ENCODE data around the gene C2CD4D. TPM values are rescaled to one million over a fixed set of nuclear protein-coding genes. Genes with fewer than 3 reads are reported as not detected.

C2CD4D gene
- polyA plus RNA-seq, 1 donor (not counting 4 experiments of a cell fraction or from before 2014, with no cell fraction given), result 0.05 TPM

DNA sequence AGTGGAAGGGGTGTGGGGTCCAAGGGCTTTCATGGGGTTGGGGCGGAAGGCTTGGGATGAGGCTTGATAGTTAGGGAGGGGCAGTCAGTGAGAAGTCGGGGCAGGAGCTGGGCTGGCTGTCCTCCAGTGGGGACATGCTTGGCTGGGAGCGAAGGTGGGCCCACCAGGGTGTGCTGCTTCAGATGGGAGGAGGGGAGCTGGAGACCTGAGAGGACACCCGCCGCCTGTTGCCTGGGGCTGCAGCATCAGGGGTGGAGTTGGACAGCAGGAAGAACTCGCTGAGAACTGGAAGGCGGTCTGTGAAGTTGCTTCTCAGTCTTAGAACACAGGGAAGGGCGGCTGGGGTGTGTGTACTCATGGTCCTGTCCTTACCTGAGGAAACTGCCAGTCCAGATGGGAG is 12.3 kb upstream of the C2CD4D start:
- Histone ChIP-seq H3K4me2 (ENCODE audit: control insufficient read depth, extremely low read depth, insufficient read depth, low read depth, low read length) (no peak overlapping the region), H2AFZ (ENCODE audit: control insufficient read depth, low read length) (peak overlapping the region; percentile 49), H4K20me1 (ENCODE audit: control insufficient read depth, extremely low read depth, insufficient read depth, low read length) (no peaks in the 10 kb centered on the region), H3K79me2 (ENCODE audit: control insufficient read depth, insufficient read depth, low read length) (no peaks in the 10 kb centered on the region), H3K27ac (ENCODE audit: control insufficient read depth, insufficient read depth, low read length) (no peak overlapping the region), H3K9ac (ENCODE audit: control insufficient read depth, extremely low read depth, insufficient read depth, low read length) (no peak overlapping the region), H3K9me3 (ENCODE audit: control insufficient read depth, low read depth, low read length) (no peaks in the 10 kb centered on the region), H3K36me3 (ENCODE audit: control insufficient read depth in 2 of 2, extremely low read depth in 1 of 2, insufficient read depth in 2 of 2, low read length in 2 of 2) (no peaks in the 10 kb centered on the region), H3K4me3 (ENCODE audit: control insufficient read depth in 2 of 3, extremely low read depth in 1 of 3, insufficient read depth in 2 of 3, low read depth in 1 of 3, low read length in 3 of 3) (no peak overlapping the region), H3K9me1 (ENCODE audit: control insufficient read depth, extremely low read depth, insufficient read depth, low read length) (no peaks in the 10 kb centered on the region), H3K4me1 (ENCODE audit: control insufficient read depth, extremely low read depth, insufficient read depth, low read length) (no peaks in the 10 kb centered on the region), H3K27me3 (ENCODE audit: control insufficient read depth, extremely low read depth, insufficient read depth, low read length) (peaks cover 8% of the 10 kb centered on the region)
- dilution Hi-C loops (cut with MboI; ENCODE audit: extremely low pct_ligation_motif_present, low sequenced_read_pairs), result no loop called here
- FAIRE-seq, result no peak
- no peak for DNase-seq (ENCODE audit: low read depth, low spot score)
- TF ChIP-seq EZH2 (IDR thresholded peaks at IDR 0.05; ENCODE audit: low read length), result no peak
- TF ChIP-seq, protein P1, sequence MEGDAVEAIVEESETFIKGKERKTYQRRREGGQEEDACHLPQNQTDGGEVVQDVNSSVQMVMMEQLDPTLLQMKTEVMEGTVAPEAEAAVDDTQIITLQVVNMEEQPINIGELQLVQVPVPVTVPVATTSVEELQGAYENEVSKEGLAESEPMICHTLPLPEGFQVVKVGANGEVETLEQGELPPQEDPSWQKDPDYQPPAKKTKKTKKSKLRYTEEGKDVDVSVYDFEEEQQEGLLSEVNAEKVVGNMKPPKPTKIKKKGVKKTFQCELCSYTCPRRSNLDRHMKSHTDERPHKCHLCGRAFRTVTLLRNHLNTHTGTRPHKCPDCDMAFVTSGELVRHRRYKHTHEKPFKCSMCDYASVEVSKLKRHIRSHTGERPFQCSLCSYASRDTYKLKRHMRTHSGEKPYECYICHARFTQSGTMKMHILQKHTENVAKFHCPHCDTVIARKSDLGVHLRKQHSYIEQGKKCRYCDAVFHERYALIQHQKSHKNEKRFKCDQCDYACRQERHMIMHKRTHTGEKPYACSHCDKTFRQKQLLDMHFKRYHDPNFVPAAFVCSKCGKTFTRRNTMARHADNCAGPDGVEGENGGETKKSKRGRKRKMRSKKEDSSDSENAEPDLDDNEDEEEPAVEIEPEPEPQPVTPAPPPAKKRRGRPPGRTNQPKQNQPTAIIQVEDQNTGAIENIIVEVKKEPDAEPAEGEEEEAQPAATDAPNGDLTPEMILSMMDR (optimal IDR thresholded peaks at IDR 0.05 in 1 of 3, IDR thresholded peaks at IDR 0.05 in 1 of 3, conservative IDR thresholded peaks at IDR 0.05 in 1 of 3; ENCODE audit: extremely low read depth in 1 of 3, insufficient read depth in 2 of 3, low read length in 3 of 3), result no peak

DNA sequence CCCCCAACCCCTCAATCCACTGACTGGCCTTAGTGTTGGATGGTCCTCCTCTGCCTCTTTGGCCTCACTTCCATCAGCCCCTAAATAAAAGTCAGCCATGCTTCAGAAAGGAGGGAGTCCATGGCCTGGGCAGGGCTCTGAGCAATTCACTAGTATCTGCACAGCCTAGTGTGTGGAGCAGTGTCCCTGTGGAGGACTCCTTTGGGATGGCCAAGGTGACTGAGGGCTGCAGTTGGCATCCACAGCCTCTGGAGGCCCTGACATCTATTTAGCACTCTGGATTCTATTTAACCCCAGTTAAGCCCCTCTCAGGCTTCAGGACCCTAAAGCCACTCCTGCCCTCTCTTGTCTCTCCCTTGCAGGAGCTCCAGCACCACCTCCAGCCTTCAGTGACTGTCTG is 10.3 kb upstream of the C2CD4D start:
- no peak for TF ChIP-seq EZH2 (IDR thresholded peaks at IDR 0.05; ENCODE audit: low read length)
- TF ChIP-seq, protein P1 (optimal IDR thresholded peaks at IDR 0.05 in 1 of 3, IDR thresholded peaks at IDR 0.05 in 1 of 3, conservative IDR thresholded peaks at IDR 0.05 in 1 of 3; ENCODE audit: extremely low read depth in 1 of 3, insufficient read depth in 2 of 3, low read length in 3 of 3), result no peak
- no peaks in the 10 kb centered on the region for H3K36me3 ChIP-seq (ENCODE audit: control insufficient read depth in 2 of 2, extremely low read depth in 1 of 2, insufficient read depth in 2 of 2, low read length in 2 of 2)
- no peak overlapping the region for H3K4me3 ChIP-seq (ENCODE audit: control insufficient read depth in 2 of 3, extremely low read depth in 1 of 3, insufficient read depth in 2 of 3, low read depth in 1 of 3, low read length in 3 of 3)
- no peaks in the 10 kb centered on the region for H3K9me3 ChIP-seq (ENCODE audit: control insufficient read depth, low read depth, low read length)
- H3K4me2 ChIP-seq (ENCODE audit: control insufficient read depth, extremely low read depth, insufficient read depth, low read depth, low read length), result no peak overlapping the region
- H3K4me1 ChIP-seq (ENCODE audit: control insufficient read depth, extremely low read depth, insufficient read depth, low read length), result peaks cover 7% of the 10 kb centered on the region
- H3K9ac ChIP-seq (ENCODE audit: control insufficient read depth, extremely low read depth, insufficient read depth, low read length), result no peak overlapping the region
- dilution Hi-C loops (cut with MboI; ENCODE audit: extremely low pct_ligation_motif_present, low sequenced_read_pairs), result no loop called here
- DNase-seq (ENCODE audit: low read depth, low spot score), result no peak
- H4K20me1 ChIP-seq (ENCODE audit: control insufficient read depth, extremely low read depth, insufficient read depth, low read length), result no peaks in the 10 kb centered on the region
- no peak overlapping the region for H2AFZ ChIP-seq (ENCODE audit: control insufficient read depth, low read length)
- H3K27ac ChIP-seq (ENCODE audit: control insufficient read depth, insufficient read depth, low read length), result no peak overlapping the region
- H3K27me3 ChIP-seq (ENCODE audit: control insufficient read depth, extremely low read depth, insufficient read depth, low read length), result peaks cover 8% of the 10 kb centered on the region
- no peaks in the 10 kb centered on the region for H3K9me1 ChIP-seq (ENCODE audit: control insufficient read depth, extremely low read depth, insufficient read depth, low read length)
- H3K79me2 ChIP-seq (ENCODE audit: control insufficient read depth, insufficient read depth, low read length), result no peaks in the 10 kb centered on the region
- FAIRE-seq, result no peak
